IPS DF 6.9 (cell line): Measurements from ENCODE around the gene MAPT.
"Not testable (repeated sequence)": the region's sequence is repeated elsewhere in the genome, so short reads cannot be mapped to it uniquely, and the experiment has no call there.

Experiments used
- DNase-seq: peaks from one replicate; pipeline ENCODE4 v3.0.0-alpha.2; 2013; ENCODE audit warnings: low read depth, low spot score
- H3K27ac ChIP-seq: one replicate; pipeline ENCODE4 v1.5.1; 2013; ENCODE audit warnings: low read length, control low read depth
- H3K27me3 ChIP-seq: 2 replicates; pipeline ENCODE4 v1.6.1; 2013; ENCODE audit warnings: mild to moderate bottlenecking, low read length; ENCODE audit not compliant: control insufficient read depth, insufficient read depth
- H3K36me3 ChIP-seq: 2 replicates; pipeline ENCODE4 v1.6.1; 2013; ENCODE audit warnings: low read length; ENCODE audit not compliant: control insufficient read depth, insufficient read depth
- H3K4me1 ChIP-seq: 2 replicates; pipeline ENCODE4 v1.6.1; 2013; ENCODE audit warnings: low read length; ENCODE audit not compliant: control insufficient read depth, insufficient read depth
- H3K4me3 ChIP-seq: 2 replicates; pipeline ENCODE4 v1.5.1; 2013; ENCODE audit warnings: mild to moderate bottlenecking, low read length
- H3K9me3 ChIP-seq: 2 replicates; pipeline ENCODE4 v1.6.1; 2013; ENCODE audit warnings: low read length, inconsistent platforms; ENCODE audit not compliant: control insufficient read depth, insufficient read depth
- WGBS: extraction: QIAGEN DNeasy Blood & Tissue Kit; methylation state at CpG from one replicate; pipeline ENCODE4 v1.1.7; 2013; ENCODE audit warnings: mixed read lengths, missing lambda C conversion rate; ENCODE audit not compliant: insufficient read length, insufficient coverage; 5-methylcytosine and 5-hydroxymethylcytosine counted together

The MAPT gene

DNA sequence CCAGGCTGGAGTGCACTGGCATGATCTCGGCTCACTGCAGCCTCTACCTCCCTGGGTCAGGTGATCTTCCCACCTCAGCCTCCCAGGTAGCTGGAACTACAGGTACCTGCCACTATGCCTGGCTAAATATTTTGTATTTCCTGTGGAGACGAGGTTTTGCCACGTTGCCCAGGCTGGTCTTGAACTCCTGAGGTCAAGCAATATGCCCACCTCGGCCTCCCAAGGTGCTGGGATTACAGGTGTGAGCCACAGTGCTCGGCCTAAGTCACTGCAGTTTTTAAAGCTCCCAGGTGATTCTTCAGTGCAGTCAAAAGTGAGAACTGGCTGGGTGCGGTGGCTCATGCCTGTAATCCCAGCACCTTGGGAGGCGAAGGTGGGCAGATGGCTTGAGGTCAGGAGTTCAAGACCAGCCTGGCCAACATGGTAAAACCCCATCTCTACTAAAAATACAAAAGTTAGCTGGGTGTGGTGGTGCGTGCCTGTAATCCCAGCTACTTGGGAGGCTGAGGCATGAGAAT is 125.1 kb downstream of the MAPT start:
- H3K4me3 ChIP-seq, H3K36me3 ChIP-seq, H3K27ac ChIP-seq, DNase-seq, H3K4me1 ChIP-seq, H3K9me3 ChIP-seq, H3K27me3 ChIP-seq: not testable (repeated sequence)
- no CpG with 5 or more reads among the region's 8 CpGs for WGBS

GRCh38 chr17:46020023-46020761 is 125.8 kb downstream of the MAPT start:
- no peak for DNase-seq
- Histone ChIP-seq H3K27ac (no peak overlapping the region), H3K4me3 (no peak overlapping the region), H3K4me1 (no peaks in the 10 kb centered on the region), H3K27me3 (no peaks in the 10 kb centered on the region), H3K9me3 (no peaks in the 10 kb centered on the region), H3K36me3 (no peaks in the 10 kb centered on the region)
- no CpG with 5 or more reads among the region's 14 CpGs for WGBS

- no CpG with 5 or more reads among the region's 12 CpGs for WGBS
- no peaks in the 10 kb centered on the region for H3K9me3 ChIP-seq
- no peak overlapping the region for H3K27ac ChIP-seq
- H3K36me3 ChIP-seq = no peaks in the 10 kb centered on the region
- DNase-seq = no peak
- H3K4me3 ChIP-seq = no peak overlapping the region
- no peaks in the 10 kb centered on the region for H3K4me1 ChIP-seq
- no peaks in the 10 kb centered on the region for H3K27me3 ChIP-seq
Measured at GRCh38 chr17:46020998-46021397, 126.6 kb downstream of the MAPT start.

DNA sequence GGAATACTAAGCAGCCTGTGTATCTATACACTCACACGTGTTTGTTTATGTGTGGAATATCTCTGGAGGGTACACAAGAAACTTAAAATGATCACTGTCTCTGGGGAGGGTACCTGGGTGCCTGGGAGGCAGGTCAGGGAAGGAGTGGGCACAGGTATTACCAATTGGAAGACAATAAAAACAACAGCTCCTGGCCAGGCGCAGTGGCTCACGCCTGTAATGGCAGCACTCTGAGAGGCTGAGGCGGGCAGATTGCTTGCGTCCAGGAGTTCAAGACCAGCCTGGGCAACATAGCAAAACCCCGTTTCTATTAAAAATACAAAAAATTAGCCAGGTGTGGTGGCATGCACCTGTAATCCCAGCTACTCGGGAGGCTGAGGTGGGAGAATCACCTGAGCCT is 129.0 kb downstream of the MAPT start:
- H3K4me1 ChIP-seq, H3K27me3 ChIP-seq, H3K9me3 ChIP-seq, H3K27ac ChIP-seq, H3K4me3 ChIP-seq, DNase-seq, H3K36me3 ChIP-seq: not testable (repeated sequence)
- WGBS = no CpG with 5 or more reads among the region's 7 CpGs

DNA sequence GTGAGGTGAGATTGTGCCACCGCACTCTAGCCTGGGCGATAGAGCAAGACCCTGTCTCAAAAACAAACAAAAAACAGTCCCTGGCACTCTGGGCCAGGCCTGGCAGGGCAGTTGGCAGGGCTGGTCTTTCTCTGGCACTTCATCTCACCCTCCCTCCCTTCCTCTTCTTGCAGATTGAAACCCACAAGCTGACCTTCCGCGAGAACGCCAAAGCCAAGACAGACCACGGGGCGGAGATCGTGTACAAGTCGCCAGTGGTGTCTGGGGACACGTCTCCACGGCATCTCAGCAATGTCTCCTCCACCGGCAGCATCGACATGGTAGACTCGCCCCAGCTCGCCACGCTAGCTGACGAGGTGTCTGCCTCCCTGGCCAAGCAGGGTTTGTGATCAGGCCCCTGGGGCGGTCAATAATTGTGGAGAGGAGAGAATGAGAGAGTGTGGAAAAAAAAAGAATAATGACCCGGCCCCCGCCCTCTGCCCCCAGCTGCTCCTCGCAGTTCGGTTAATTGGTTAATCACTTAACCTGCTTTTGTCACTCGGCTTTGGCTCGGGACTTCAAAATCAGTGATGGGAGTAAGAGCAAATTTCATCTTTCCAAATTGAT is 129.5 kb downstream of the MAPT start:
- WGBS = no CpG with 5 or more reads among the region's 24 CpGs
- 0 out of 2 replicates have a peak, but pooled peaks cover 2% of the 10 kb centered on the region for H3K4me1 ChIP-seq
- no peak overlapping the region for H3K4me3 ChIP-seq
- H3K9me3 ChIP-seq = no peaks in the 10 kb centered on the region
- no peak overlapping the region for H3K27ac ChIP-seq
- H3K27me3 ChIP-seq = no peaks in the 10 kb centered on the region
- no peaks in the 10 kb centered on the region for H3K36me3 ChIP-seq
- no peak for DNase-seq

DNA sequence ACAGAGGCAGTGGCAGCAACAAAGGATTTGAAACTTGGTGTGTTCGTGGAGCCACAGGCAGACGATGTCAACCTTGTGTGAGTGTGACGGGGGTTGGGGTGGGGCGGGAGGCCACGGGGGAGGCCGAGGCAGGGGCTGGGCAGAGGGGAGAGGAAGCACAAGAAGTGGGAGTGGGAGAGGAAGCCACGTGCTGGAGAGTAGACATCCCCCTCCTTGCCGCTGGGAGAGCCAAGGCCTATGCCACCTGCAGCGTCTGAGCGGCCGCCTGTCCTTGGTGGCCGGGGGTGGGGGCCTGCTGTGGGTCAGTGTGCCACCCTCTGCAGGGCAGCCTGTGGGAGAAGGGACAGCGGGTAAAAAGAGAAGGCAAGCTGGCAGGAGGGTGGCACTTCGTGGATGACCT is 130.2 kb downstream of the MAPT start:
- Histone ChIP-seq H3K27ac (no peak overlapping the region), H3K4me1 (0 out of 2 replicates have a peak, but pooled peaks cover 2% of the 10 kb centered on the region), H3K4me3 (no peak overlapping the region), H3K36me3 (no peaks in the 10 kb centered on the region), H3K27me3 (no peaks in the 10 kb centered on the region), H3K9me3 (no peaks in the 10 kb centered on the region)
- DNase-seq = no peak
- WGBS = no CpG with 5 or more reads among the region's 14 CpGs

DNA sequence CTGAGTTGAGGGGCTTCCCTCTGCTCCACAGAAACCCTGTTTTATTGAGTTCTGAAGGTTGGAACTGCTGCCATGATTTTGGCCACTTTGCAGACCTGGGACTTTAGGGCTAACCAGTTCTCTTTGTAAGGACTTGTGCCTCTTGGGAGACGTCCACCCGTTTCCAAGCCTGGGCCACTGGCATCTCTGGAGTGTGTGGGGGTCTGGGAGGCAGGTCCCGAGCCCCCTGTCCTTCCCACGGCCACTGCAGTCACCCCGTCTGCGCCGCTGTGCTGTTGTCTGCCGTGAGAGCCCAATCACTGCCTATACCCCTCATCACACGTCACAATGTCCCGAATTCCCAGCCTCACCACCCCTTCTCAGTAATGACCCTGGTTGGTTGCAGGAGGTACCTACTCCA is 130.7 kb downstream of the MAPT start:
- WGBS = no CpG with 5 or more reads among the region's 10 CpGs
- Histone ChIP-seq H3K4me3 (no peak overlapping the region), H3K36me3 (no peaks in the 10 kb centered on the region), H3K27me3 (no peaks in the 10 kb centered on the region), H3K4me1 (0 out of 2 replicates have a peak, but pooled peaks cover 2% of the 10 kb centered on the region), H3K9me3 (no peaks in the 10 kb centered on the region), H3K27ac (no peak overlapping the region)
- no peak for DNase-seq

DNA sequence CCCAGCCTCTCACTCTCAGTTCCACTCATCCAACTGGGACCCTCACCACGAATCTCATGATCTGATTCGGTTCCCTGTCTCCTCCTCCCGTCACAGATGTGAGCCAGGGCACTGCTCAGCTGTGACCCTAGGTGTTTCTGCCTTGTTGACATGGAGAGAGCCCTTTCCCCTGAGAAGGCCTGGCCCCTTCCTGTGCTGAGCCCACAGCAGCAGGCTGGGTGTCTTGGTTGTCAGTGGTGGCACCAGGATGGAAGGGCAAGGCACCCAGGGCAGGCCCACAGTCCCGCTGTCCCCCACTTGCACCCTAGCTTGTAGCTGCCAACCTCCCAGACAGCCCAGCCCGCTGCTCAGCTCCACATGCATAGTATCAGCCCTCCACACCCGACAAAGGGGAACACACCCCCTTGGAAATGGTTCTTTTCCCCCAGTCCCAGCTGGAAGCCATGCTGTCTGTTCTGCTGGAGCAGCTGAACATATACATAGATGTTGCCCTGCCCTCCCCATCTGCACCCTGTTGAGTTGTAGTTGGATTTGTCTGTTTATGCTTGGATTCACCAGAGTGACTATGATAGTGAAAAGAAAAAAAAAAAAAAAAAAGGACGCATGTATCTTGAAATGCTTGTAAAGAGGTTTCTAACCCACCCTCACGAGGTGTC is 131.3 kb downstream of the MAPT start:
- no peak for DNase-seq
- no peaks in the 10 kb centered on the region for H3K27me3 ChIP-seq
- no CpG with 5 or more reads among the region's 8 CpGs for WGBS
- no peak overlapping the region for H3K27ac ChIP-seq
- 0 out of 2 replicates have a peak, but pooled peaks cover under 1% of the 10 kb centered on the region for H3K36me3 ChIP-seq
- H3K4me3 ChIP-seq = no peak overlapping the region
- 0 out of 2 replicates have a peak, but pooled peaks cover 2% of the 10 kb centered on the region for H3K4me1 ChIP-seq
- no peaks in the 10 kb centered on the region for H3K9me3 ChIP-seq

DNA sequence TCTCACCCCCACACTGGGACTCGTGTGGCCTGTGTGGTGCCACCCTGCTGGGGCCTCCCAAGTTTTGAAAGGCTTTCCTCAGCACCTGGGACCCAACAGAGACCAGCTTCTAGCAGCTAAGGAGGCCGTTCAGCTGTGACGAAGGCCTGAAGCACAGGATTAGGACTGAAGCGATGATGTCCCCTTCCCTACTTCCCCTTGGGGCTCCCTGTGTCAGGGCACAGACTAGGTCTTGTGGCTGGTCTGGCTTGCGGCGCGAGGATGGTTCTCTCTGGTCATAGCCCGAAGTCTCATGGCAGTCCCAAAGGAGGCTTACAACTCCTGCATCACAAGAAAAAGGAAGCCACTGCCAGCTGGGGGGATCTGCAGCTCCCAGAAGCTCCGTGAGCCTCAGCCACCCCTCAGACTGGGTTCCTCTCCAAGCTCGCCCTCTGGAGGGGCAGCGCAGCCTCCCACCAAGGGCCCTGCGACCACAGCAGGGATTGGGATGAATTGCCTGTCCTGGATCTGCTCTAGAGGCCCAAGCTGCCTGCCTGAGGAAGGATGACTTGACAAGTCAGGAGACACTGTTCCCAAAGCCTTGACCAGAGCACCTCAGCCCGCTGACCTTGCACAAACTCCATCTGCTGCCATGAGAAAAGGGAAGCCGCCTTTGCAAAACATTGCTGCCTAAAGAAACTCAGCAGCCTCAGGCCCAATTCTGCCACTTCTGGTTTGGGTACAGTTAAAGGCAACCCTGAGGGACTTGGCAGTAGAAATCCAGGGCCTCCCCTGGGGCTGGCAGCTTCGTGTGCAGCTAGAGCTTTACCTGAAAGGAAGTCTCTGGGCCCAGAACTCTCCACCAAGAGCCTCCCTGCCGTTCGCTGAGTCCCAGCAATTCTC is 132.1 kb downstream of the MAPT start:
- no CpG with 5 or more reads among the region's 17 CpGs for WGBS

More for the DNA sequence above, 132.1 kb downstream of the MAPT start:
- no peak for DNase-seq
- H3K4me3 ChIP-seq = no peak overlapping the region
- no peak overlapping the region for H3K27ac ChIP-seq
- H3K9me3 ChIP-seq = no peaks in the 10 kb centered on the region
- no peaks in the 10 kb centered on the region for H3K27me3 ChIP-seq
- H3K4me1 ChIP-seq = 0 out of 2 replicates have a peak, but pooled peaks cover 2% of the 10 kb centered on the region
- peaks cover 7% of the 10 kb centered on the region for H3K36me3 ChIP-seq
